PC-3 (cell line): Measurements from ENCODE around the gene TNFAIP3. TPM values are rescaled to one million over a fixed set of nuclear protein-coding genes. Genes with fewer than 3 reads are reported as not detected.

ENCODE experiments used
- ATAC-seq: fragments of 200-7000 bp; cut with Tn5 transposase; 2 replicates; pipeline ENCODE4 v1.9.1; 2020; ENCODE audit warnings: mild to moderate bottlenecking, moderate library complexity
- BruUV-seq: library from RNA; stranded (reverse); fragments of 400-500 nt; replicated peaks from 2 replicates; lab custom pipeline; 2021; lab: Mats Ljungman, UMichigan
- CTCF ChIA-PET: fragments of 300-600 bp; sonication (Branson Sonifier 250); formaldehyde crosslinking; loops from one replicate; lab custom pipeline; 2022; ENCODE audit warnings: antibody characterized with exemption; lab: Charles Lee
- POLR2A ChIA-PET: fragments of 300-600 bp; sonication (Branson Sonifier 250); formaldehyde crosslinking; loops from one replicate; lab custom pipeline; 2022; ENCODE audit warnings: antibody characterized with exemption; ENCODE audit not compliant: unreplicated experiment; lab: Charles Lee
- DNase-seq: peaks from one replicate; pipeline ENCODE4 v3.0.0-alpha.2; 2015
- H2AFZ ChIP-seq: fragments of 300-600 bp; sonication (generic); 2 replicates; pipeline ENCODE4 v1.6.0; 2016; ENCODE audit warnings: antibody characterized with exemption, low read length
- H3F3A ChIP-seq: fragments of 300-600 bp; sonication (generic); one replicate; pipeline ENCODE4 v1.6.0; 2017; ENCODE audit warnings: antibody characterized with exemption, low read length, control low read depth, mild to moderate bottlenecking; ENCODE audit not compliant: unreplicated experiment
- H3K27ac ChIP-seq: fragments of 300-600 bp; sonication (generic); 2 replicates; pipeline ENCODE4 v1.5.1; 2016; ENCODE audit warnings: mild to moderate bottlenecking, low read length
- H3K27me3 ChIP-seq: fragments of 300-600 bp; sonication (generic); 2 replicates; pipeline ENCODE4 v1.6.1; 2016; ENCODE audit warnings: low read length, mixed read lengths
- H3K36me3 ChIP-seq: fragments of 300-600 bp; sonication (generic); 2 replicates; pipeline ENCODE4 v1.6.1; 2016; ENCODE audit warnings: low read depth, mixed run types, low read length, mixed read lengths
- H3K4me1 ChIP-seq: fragments of 300-600 bp; sonication (generic); 2 replicates; pipeline ENCODE4 v1.5.1; 2016; ENCODE audit warnings: low read length; ENCODE audit not compliant: insufficient read depth
- H3K4me2 ChIP-seq: fragments of 300-600 bp; sonication (generic); 2 replicates; pipeline ENCODE4 v1.6.0; 2016; ENCODE audit warnings: low read length
- H3K4me3 ChIP-seq: fragments of 300-600 bp; sonication (generic); 2 replicates; pipeline ENCODE4 v1.5.1; 2016; ENCODE audit warnings: mild to moderate bottlenecking, low read length, mixed read lengths
- H3K79me2 ChIP-seq: fragments of 300-600 bp; sonication (generic); 2 replicates; pipeline ENCODE4 v1.6.1; 2017; ENCODE audit warnings: low read length, mixed read lengths
- H3K9ac ChIP-seq: fragments of 300-600 bp; sonication (generic); 2 replicates; pipeline ENCODE4 v1.6.0; 2016; ENCODE audit warnings: mild to moderate bottlenecking, low read length
- H3K9me2 ChIP-seq: fragments of 300-600 bp; sonication (generic); replicated peaks from 2 replicates; pipeline ENCODE4 v1.6.1; 2016; ENCODE audit warnings: mixed run types, low read length, mixed read lengths
- H3K9me3 ChIP-seq: fragments of 300-600 bp; sonication (generic); 2 replicates; pipeline ENCODE4 v1.6.1; 2016; ENCODE audit warnings: low read length, mixed read lengths
- H4K20me1 ChIP-seq: fragments of 300-600 bp; sonication (generic); 2 replicates; pipeline ENCODE4 v1.6.1; 2016; ENCODE audit warnings: low read length, mixed read lengths
- CTCF ChIP-seq: fragments of 300-600 bp; sonication (generic); conservative IDR thresholded peaks from 2 replicates; pipeline ENCODE4 v1.5.1; 2017; ENCODE audit warnings: antibody characterized with exemption, low read depth, mild to moderate bottlenecking, low read length
- EZH2 ChIP-seq: fragments of 300-600 bp; sonication (generic); IDR thresholded peaks from one replicate; pipeline ENCODE4 v1.6.1; 2017; ENCODE audit warnings: antibody characterized with exemption, mild to moderate bottlenecking, low read length; ENCODE audit not compliant: unreplicated experiment
- EZH2phosphoT487 ChIP-seq: fragments of 300-600 bp; sonication (generic); IDR thresholded peaks from 2 replicates; pipeline ENCODE4 v1.6.1; 2018; ENCODE audit warnings: mild to moderate bottlenecking, antibody characterized with exemption, low read length, borderline replicate concordance
- intact Hi-C: fragments of 100-400 bp; cut with micrococcal nuclease; formaldehyde crosslinking; loops from 2 replicates; pipeline ENCODE4 v1.9.0; 2023
- total RNA-seq: library from RNA; depleted of rRNA; stranded (reverse); fragments of >200 nt; gene quantifications from 2 replicates; pipeline ENCODE4 v1.2.3, GENCODE V29; 2014

Gene TNFAIP3
- total RNA-seq, 1 experiment from 2014 or later, result 21.9 TPM

GRCh38 chr6:137871291-137871690 is 4.2 kb downstream of the TNFAIP3 start:
- H3K9me2 ChIP-seq, result no peaks in the 10 kb centered on the region
- no peak overlapping the region for H2AFZ ChIP-seq
- H3K36me3 ChIP-seq, result peaks cover 18% of the 10 kb centered on the region
- H3K9me3 ChIP-seq, result no peaks in the 10 kb centered on the region
- peak overlapping the region; percentile 84; the same call in 1 of the 2 replicates for H3K4me2 ChIP-seq
- ChIA-PET CTCF (no interaction called here), POLR2A (no interaction called here)
- TF ChIP-seq EZH2phosphoT487 (no peak), EZH2 (no peak), CTCF (no peak)
- H3F3A ChIP-seq, result no peaks in the 10 kb centered on the region
- no peak overlapping the region for H3K9ac ChIP-seq
- H3K79me2 ChIP-seq, result peaks cover 50% of the 10 kb centered on the region
- H4K20me1 ChIP-seq, result peaks cover 20% of the 10 kb centered on the region
- H3K4me1 ChIP-seq, result peaks cover 42% of the 10 kb centered on the region
- DNase-seq (no peak), ATAC-seq (no peak)
- no TSS peak for BruUV-seq
- H3K4me3 ChIP-seq, result no peak overlapping the region
- intact Hi-C loops, result loop anchor here (5.0 kb wide), 1 partner anchor 56 kb away; no protein-coding TSS in a partner anchor
- no peak overlapping the region for H3K27ac ChIP-seq
- no peaks in the 10 kb centered on the region for H3K27me3 ChIP-seq

GRCh38 chr6:137871831-137872454 is 4.9 kb downstream of the TNFAIP3 start:
- Histone ChIP-seq H3K9me2 (no peaks in the 10 kb centered on the region), H2AFZ (no peak overlapping the region), H3K9ac (no peak overlapping the region), H3K79me2 (peaks cover 50% of the 10 kb centered on the region), H3K9me3 (no peaks in the 10 kb centered on the region), H3K4me1 (peaks cover 40% of the 10 kb centered on the region), H3K27ac (no peak overlapping the region), H3K4me3 (no peak overlapping the region), H3K4me2 (peak overlapping the region; percentile 41; the same call in 1 of the 2 replicates), H4K20me1 (peaks cover 20% of the 10 kb centered on the region), H3F3A (no peaks in the 10 kb centered on the region), H3K36me3 (peaks cover 24% of the 10 kb centered on the region), H3K27me3 (no peaks in the 10 kb centered on the region)
- BruUV-seq, result no TSS peak
- ChIA-PET POLR2A (no interaction called here), CTCF (no interaction called here)
- no peak for TF ChIP-seq CTCF
- no peak for TF ChIP-seq EZH2
- no peak for TF ChIP-seq EZH2phosphoT487
- DNase-seq (peak; percentile 42), ATAC-seq (peak; percentile 34; the same call in 1 of the 2 replicates)
- intact Hi-C loops, result loop anchor here (5.0 kb wide), 1 partner anchor 55 kb away; no protein-coding TSS in a partner anchor

GRCh38 chr6:137872581-137873115 is 5.6 kb downstream of the TNFAIP3 start:
- H3K9me3 ChIP-seq, result no peaks in the 10 kb centered on the region
- TF ChIP-seq CTCF, result no peak
- intact Hi-C loops, result loop anchor here (5.0 kb wide), 1 partner anchor 55 kb away; no protein-coding TSS in a partner anchor
- DNase-seq (no peak), ATAC-seq (no peak)
- no peaks in the 10 kb centered on the region for H3K27me3 ChIP-seq
- no peak overlapping the region for H2AFZ ChIP-seq
- peaks cover 31% of the 10 kb centered on the region for H3K36me3 ChIP-seq
- POLR2A ChIA-PET, result no interaction called here
- H3F3A ChIP-seq, result no peaks in the 10 kb centered on the region
- peaks cover 47% of the 10 kb centered on the region for H3K79me2 ChIP-seq
- H3K9me2 ChIP-seq, result no peaks in the 10 kb centered on the region
- no peak overlapping the region for H3K9ac ChIP-seq
- BruUV-seq, result no TSS peak
- H3K4me3 ChIP-seq, result no peak overlapping the region
- CTCF ChIA-PET, result interaction anchor here (0.8 kb wide), 1 partner anchor 72 kb away, joined by 4 read pairs; no protein-coding TSS in a partner anchor
- H3K4me2 ChIP-seq, result peak overlapping the region; percentile 41
- H4K20me1 ChIP-seq, result peaks cover 20% of the 10 kb centered on the region
- H3K27ac ChIP-seq, result no peak overlapping the region
- H3K4me1 ChIP-seq, result peaks cover 40% of the 10 kb centered on the region
